ENCODE measurements around the gene TMEM207.

The TMEM207 gene

DNA sequence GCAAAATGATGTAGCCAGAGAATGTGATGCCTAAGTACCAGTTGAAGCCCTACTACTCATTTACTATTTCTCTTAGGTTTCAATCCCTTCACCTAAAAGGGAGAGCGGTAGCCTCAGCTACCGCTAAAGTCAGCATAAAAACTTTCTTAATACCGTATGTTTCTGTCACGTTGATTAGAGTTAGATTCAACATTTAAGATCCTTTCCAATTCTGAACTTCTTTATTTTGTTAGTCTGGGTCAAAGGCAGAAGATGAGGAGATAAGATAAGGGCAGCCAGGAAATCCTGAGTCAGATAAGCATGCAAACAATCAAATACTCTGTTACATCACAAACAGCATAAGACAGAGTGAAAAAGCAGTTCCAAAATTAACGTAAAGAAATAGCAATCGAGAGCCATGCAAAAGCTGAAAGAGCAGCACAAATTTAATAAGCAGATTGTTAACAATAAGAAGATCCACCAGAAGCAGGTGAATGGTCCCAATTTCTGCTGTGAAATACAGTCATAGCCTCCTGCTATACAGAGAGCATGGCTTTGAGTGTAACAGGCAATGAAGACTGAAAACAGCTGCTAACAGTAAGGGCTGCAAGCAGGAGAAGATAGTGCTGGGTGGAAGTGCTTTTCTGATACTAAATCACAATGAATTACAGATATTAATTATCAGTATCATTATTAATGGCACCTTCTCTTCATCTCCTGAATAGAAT, 3.0 kb downstream of the TMEM207 start:
- DNase-seq (ENCODE audit: low read depth, low spot score), result no peak
- no peak overlapping the region for H3K27ac ChIP-seq

DNA sequence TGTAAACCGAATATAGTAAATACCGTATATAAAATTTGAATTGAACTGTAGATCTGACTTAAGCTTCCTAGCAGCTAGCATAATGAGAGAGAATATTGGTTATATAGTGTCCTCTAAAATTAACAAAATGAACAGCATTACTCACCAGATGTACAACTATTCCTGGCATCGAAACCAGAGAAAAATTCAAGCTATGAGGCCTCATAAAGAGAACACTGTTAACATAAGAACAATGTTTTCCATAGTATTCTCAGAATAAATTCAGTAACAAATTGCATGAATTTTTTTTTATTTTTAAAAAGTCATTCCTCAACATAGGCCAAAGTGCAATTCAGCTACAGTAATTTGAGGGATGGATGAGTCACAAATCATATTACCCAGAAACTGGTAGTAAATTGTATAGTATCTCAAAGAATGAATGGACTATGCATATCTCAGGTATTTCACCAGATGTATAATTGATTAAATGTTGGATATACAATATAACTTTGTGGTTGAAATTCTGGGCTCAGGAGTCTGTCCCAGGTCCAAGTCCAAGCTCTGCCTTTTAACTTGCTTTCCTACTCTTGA, 5.0 kb downstream of the TMEM207 start:
- H3K27ac ChIP-seq, result no peak overlapping the region
- no peak for DNase-seq (ENCODE audit: low read depth, low spot score)

DNA sequence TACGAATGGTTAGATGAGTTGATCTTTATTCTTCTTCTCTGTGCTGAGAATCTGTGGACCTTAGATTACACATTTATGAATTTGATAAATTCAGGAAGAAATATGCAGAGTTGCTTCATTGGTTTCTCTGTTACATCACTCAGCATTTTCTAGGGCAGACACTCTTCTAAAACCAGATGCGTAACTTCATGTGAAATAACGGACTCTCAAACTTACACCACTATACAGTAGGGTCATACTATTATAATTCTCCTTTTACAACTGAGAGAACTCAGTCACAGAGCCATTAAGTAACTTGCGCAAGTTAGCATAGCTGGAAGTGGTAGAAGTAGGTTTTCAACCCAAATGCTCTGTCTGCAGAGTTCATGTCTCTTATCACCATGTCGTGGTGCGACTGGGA, 5.7 kb downstream of the TMEM207 start:
- no peak overlapping the region for H3K27ac ChIP-seq
- no peak for DNase-seq (ENCODE audit: low read depth, low spot score)

DNA sequence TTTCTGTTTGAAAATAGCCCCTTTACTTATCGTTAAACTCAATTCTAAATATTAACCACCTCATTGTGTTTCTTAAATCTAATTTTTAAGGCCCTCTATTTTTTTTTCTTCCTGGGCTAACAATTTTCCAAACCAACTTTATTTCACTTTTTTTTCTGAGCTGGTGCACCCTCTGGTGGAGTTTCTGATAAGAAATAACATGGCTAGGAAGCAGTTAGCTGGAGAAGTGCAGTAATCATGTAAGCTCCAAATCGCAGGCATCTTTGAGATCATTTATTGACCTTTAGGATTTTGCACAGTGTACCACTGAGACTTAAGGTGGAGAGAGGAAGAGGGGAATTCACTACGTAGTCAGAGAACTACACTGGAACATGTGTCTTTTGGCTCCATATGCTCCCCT, 6.4 kb downstream of the TMEM207 start:
- H3K27ac ChIP-seq, result no peak overlapping the region
- no peak for DNase-seq (ENCODE audit: low read depth, low spot score)

DNA sequence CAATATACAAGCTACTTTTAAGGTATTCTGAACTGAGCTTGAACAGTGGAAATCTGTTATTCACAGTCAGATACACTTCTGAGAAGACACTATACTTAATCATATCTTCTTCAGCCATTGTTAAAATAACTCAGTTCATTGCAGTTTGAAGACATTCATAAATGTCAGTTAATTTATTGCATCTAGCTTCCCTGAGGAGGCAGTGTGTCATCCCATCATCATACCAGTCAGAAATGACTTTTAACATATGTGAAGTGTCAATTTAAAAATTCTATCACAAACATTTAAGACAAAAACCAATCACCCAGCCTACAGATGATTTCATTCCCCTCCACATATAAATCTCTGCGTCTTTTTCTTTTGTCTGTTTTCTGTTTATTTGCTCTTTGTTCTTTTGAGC, 7.5 kb downstream of the TMEM207 start:
- no peak for DNase-seq (ENCODE audit: low read depth, low spot score)
- no peak overlapping the region for H3K27ac ChIP-seq

DNA sequence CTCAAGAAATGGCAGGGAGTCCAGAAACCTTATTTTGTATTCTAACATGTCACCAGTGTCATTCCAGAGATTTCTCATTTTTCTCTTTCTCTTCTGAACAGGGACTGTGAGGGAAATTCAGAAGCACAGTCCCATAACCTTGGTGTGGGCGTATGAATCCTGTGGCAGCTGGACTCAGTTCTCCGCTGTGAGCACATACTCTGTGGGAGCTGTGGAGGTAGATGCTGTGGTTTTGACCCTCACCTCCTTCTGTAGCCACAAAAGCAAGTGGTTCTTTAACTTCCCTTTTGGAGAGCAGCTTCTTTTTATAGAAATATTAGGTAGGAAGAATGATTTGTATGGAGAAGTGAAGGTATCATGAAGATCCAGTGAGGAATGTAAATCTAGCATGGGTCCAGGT, 13.4 kb downstream of the TMEM207 start:
- H3K27ac ChIP-seq, result no peak overlapping the region

DNA sequence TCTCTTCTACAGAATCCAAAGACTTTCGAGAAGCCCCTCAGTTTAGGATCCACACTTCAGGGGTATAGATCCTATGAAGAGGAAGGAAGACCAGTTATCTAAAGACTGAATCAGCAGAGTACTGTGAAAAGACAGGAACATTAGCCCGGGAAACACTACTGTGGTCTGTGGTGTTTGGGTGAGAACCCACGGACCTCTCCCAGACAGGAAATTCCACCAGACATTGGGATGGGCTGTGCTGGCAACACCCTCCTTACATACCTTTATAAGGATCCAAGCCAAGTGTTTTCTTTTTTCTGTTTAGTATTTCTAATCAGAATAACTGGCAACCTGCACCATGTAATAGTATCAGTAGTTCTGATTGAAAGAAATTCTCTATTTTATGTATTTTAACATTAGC, 14.1 kb downstream of the TMEM207 start:
- no peak overlapping the region for H3K27ac ChIP-seq
- DNase-seq (ENCODE audit: low read depth, low spot score), result no peak

More for the DNA sequence above, 13.4 kb downstream of the TMEM207 start:
- no peak for DNase-seq (ENCODE audit: low read depth, low spot score)

DNA sequence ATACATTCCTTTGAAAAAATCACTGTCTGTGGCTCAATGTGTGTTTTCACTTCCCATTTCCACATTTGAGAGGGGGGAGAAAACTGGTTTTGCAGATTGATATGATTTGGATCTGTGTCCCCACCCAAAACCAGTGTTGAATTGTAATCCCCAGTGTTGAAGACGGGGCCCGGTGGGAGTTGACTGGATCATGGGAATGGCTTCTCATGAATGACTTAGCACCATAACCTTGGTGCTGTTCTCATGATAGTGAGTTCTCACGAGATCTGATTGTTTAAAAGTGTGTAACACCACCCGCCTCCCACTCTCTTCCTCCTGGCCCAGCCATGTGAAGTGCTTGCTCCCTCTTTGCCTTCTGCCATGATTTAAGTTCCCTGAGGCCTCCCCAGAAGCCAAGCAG, 16.1 kb downstream of the TMEM207 start:
- no peak overlapping the region for H3K27ac ChIP-seq
- no peak for DNase-seq (ENCODE audit: low read depth, low spot score)

DNA sequence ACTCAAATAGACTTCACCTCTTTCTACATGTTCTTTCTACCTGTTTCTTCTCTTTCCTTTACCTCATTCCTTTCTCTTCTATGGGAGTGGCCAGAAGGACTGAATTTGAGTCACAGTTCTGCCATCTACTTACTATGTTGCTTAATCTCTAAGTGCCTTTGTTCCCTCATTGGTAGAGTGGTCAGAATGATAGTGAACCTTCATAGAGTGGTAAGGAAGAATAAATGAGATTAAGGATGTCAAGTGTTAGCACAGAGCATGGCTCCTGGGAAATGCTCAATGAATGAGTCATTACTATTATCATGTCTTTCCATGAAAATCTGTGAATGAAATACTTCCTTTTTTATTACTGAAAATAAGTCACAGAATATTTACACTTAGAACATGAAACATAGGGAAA, 17.5 kb downstream of the TMEM207 start:
- H3K27ac ChIP-seq, result peak overlapping the region; percentile 43
- DNase-seq (ENCODE audit: low read depth, low spot score), result no peak

DNA sequence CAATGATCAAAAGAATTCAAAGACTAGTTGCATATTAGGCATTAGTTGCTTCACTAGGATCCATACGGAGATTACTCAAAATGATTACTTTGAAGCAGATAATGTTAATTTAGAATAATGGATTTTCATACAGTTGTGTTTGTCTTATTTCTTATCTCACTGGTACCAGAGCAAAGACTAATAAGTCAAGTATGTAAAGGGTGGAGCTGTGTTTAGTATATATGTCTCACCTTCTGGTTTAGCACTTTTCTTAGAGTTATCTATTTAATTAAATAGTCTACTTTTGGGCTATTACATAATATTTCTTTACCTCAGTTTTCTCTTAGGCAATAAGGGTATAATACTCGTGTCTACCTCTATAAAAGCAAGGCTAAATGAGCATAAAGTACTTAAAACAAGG, 18.8 kb downstream of the TMEM207 start:
- peak overlapping the region; percentile 43 for H3K27ac ChIP-seq
- DNase-seq (ENCODE audit: low read depth, low spot score), result no peak

DNA sequence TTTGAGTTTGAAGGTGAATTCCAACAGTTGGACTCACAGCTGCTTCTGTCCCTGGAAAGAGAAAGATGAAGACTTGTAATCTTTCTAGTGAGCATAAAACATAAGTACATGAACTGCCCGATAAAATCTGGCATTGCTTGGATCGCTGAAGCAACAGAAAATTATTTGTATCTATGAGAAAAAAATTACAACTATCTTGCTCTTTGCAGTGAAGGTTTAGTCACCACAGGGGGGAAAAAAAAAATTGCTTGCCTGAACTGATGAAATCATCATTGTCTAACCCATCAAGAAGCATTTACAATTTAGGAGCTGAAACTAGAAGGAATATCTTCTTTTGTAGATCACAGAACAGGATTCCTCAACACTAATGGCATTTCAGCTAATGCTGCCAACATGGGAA, 20.0 kb downstream of the TMEM207 start:
- no peak for DNase-seq (ENCODE audit: low read depth, low spot score)
- H3K27ac ChIP-seq, result no peak overlapping the region

DNA sequence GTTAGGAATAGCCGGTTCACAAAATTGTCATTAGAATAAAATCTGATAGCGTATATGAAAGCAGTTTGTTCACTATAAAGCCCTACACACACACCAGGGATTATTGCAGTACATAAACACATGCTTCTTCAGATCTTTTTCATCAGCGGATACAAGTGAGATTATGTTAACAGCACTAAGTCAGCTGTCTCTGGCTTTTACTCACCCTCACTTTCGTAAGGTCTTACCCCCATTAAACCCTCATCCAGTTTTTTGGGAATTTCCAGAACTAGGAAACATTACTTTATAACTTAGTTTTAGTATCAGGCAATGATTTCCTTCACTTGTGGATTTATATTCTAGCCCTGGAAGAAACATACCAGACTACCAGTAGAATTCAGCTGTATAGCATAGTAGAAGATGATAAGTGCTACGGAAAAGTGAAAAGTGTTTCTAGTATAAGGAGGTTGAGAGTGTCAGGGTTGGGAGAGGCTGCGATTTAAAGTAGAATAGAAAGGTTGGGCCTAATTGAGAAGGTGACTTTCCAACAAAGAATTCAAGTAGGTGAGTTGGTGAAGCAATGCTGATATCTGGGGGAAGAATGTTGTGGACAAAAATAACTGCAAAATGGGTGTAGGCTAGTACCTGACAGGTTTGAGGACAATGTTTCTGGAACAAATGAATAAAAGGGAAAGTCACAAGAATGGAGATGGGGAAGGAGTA, 22.7 kb downstream of the TMEM207 start:
- H3K27ac ChIP-seq, result peak overlapping the region; percentile 4
- no peak for DNase-seq (ENCODE audit: low read depth, low spot score)

DNA sequence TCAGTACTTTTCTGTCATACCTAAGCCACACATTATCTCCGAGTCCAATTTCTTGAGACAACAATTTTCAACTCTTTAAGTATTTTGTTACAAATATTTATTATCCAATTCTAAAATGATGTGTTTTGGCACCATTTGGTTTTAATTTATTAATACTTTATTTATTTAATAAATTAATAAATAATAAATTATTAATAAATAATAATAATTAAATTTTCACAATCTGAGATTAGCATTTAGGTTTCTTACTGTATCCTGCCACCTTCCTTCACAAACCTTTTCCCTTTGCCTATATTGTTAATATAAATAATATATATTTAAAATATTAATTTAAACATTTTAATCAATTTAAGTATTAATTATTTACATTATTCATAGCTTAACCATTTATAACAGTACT, 23.9 kb downstream of the TMEM207 start:
- DNase-seq (ENCODE audit: low read depth, low spot score), result no peak
- H3K27ac ChIP-seq, result no peak overlapping the region

DNA sequence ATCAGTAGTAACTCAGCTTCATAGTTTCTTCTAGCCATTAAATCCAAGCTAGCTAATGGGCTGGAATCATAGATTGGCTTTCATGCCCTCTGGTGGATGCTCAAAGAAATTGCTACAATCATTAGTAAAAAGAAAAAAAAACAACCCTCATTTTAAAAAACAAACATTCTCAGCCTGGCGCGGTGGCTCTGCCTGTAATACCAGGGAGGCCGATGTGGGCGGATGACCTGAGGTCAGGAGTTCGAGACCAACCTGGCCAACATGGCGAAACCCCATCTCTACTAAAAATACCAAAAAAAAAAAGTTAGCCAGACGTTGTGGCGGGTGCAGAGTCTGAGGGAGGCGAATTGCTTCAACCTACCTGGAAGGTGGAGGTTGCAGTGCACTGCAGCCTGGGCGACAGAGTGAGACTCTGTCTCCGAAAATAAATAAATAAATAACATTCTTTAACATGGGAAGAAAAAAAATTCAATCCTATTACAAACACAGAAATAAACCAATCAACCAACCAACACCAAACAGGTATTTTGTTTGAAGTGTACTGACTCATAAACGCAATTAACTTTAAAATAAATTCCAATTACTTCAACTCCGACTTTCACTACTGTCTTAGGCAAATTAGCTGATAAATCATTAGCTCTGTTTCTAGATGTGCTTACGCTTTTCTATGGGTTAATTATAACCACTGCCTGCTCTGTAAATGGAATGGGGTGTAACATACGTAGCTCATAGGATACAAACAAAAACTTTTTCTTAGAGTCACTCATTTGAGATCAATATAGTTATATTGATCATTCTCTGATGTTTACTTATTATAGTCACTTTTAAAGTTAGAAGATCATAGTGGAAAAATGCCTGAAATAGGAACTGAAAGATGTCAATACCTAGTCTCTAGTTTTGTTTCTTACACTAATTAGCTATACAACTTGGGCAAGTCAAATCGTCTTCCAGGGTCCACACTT, 24.9 kb downstream of the TMEM207 start:
- DNase-seq (ENCODE audit: low read depth, low spot score), result no peak
- H3K27ac ChIP-seq, result peak overlapping the region; percentile 20

DNA sequence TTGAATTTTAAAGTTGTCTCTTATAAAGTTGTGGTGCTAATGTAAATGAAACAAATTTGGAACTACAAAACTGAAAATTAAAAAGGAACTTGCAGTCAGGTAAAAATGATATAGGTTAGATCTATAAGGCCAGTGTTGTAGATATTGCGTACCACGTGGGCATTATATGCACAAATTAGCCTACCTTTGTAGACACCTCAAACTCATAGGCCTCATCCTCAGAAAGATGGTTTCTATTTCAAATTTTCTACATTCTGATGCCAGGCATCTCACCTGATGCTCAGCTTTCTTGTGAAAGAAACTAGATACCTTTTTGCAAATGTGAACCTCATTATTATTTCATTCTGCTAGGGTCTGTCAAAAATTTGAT, 25.6 kb downstream of the TMEM207 start:
- no peak overlapping the region for H3K27ac ChIP-seq
- DNase-seq (ENCODE audit: low read depth, low spot score), result no peak

DNA sequence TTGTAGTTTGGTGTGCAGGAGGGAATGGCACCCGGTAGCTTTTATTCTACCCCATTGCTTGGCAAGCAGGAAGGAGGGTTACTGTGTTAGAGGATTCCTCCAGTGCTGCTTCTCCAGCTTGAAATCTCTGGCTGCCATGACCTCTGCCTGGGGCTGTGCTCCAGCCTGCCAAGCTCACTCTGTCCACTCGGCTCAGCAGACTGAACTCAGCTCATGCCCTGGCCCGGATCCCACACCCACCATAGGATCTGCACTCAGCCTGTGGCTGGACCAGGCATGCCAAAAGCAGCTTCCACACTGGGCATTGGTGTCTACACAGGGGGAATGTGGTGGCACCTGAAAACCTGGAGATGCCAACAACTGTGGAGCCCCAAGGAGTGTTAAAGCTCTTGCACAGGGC, 35.4 kb downstream of the TMEM207 start:
- no peak for DNase-seq (ENCODE audit: low read depth, low spot score)
- H3K27ac ChIP-seq, result no peak overlapping the region

DNA sequence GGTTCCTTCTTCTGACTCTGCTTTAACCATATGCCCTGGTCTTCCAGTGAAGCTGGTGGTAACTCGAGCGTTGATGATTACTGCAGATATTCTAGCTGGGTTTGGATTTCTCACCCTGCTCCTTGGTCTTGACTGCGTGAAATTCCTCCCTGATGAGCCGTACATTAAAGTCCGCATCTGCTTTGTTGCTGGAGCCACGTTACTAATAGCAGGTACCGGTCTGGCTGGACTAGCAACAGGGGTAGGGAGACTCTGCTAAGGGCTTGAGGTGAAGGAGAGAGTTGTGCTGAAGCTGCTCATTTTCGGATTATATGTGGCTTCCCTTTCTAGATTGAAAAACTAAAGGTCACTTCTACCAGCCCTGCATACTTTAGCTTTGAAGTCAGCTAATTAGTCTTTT, 45.0 kb downstream of the TMEM207 start:
- no peak for DNase-seq (ENCODE audit: low read depth, low spot score)
- H3K27ac ChIP-seq, result no peak overlapping the region

DNA sequence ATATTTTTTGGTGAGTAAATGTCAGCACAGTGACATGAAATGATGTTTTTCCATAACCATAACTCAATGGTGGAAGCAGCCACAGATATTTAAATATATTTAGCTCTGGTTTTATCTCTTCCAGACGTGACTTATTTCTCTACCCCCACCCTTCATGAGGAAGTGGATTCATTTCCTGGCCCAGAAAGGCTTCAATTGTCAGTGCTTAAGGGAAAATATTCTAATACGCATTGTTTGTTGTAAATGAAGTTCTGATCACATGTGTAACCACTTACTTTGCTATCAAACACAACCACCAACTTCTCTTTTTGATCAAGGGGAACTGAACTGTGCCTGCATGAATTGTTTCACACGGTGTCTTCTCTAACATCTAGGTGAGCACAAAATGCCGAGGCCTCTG, 47.7 kb downstream of the TMEM207 start:
- H3K27ac ChIP-seq, result no peak overlapping the region
- DNase-seq (ENCODE audit: low read depth, low spot score), result no peak

DNA sequence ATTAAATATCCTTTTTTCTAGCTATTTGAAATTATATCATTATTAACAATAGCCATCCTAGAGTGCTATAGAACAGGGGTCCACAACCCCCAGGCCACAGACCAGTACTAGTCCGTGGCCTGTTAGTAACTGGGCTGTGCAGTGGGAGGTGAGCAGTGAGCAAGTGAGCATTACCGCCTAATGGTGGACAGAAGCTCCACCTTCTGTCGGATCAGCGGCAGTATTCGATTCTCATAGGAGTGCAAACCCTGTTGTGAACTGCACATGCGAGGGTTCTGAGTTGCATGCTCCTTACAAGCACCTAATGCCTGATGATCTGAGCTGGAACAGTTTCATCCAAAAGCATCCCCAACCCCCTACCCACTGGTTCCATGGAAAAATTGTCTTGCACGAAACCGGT, 50.0 kb downstream of the TMEM207 start:
- no peak for DNase-seq (ENCODE audit: low read depth, low spot score)
- H3K27ac ChIP-seq, result no peak overlapping the region

DNA sequence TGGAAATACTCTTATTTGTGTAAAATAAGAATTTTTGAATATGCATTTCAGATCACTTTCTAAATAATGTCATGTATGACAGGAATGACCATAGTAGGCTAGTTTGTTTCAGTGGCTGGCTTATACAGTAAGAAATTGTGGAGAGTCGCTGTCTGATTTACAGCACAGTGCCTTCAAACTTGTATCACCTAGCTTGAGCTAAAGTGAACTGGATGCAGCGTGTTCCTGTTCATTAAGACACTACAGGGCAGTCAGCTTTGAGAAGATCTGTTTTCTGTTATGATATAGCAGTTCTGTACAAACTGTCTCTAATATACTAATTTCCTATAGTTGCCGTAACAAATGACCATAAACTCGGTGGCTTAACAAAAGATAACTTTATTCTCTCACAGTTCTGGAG, 51.8 kb downstream of the TMEM207 start:
- no peak overlapping the region for H3K27ac ChIP-seq
- DNase-seq (ENCODE audit: low read depth, low spot score), result no peak

DNA sequence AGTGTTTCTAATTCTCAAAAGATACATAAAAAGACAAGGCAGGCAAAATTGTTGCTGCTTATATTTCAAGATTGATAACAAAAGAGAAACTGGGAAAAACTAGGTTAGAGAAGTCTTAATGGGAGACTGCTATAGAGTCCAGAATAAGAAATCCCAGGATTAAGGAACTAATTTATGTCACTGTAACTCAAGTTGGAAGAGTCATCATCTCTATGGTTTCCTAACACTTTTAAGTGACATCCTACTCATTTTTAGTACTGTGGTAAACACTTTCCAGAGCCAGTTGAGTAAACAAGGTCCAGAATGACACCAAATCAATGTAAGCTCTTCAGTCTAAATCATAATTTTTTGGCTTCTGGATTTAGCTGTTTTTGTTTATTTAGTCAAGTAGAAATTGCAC, 53.7 kb downstream of the TMEM207 start:
- H3K27ac ChIP-seq, result no peak overlapping the region
- DNase-seq (ENCODE audit: low read depth, low spot score), result no peak

Measured in epithelial cell of prostate (primary cell).